Cardiac muscle cell (in vitro differentiated cells and primary cell): Measurements from ENCODE around the gene NELFCD. TPM values are rescaled to one million over a fixed set of nuclear protein-coding genes. Genes with fewer than 3 reads are reported as not detected.

ENCODE experiments used
- DNase-seq, 2 donors: peaks; one replicate each; pipeline versions ENCODE4 v3.0.0 to v3.0.0-alpha.2; 2010 to 2017; ENCODE audit warnings: low read depth in 1 of 2, low spot score in 1 of 2
- H3K27ac ChIP-seq: fragments of 200-600 bp; sonication (generic); 2 replicates; pipeline ENCODE4 v1.5.1; 2016
- H3K27me3 ChIP-seq: fragments of 200-600 bp; sonication (generic); 2 replicates; pipeline ENCODE4 v1.6.0; 2016; ENCODE audit warnings: control low read depth
- H3K36me3 ChIP-seq: fragments of 200-600 bp; sonication (generic); 2 replicates; pipeline ENCODE4 v1.5.1; 2016; ENCODE audit warnings: control low read depth
- H3K4me1 ChIP-seq: fragments of 200-600 bp; sonication (generic); 2 replicates; pipeline ENCODE4 v1.8.1; 2017; ENCODE audit warnings: low read depth, mild to moderate bottlenecking, mixed run types
- H3K4me3 ChIP-seq: fragments of 200-600 bp; sonication (generic); 2 replicates; pipeline ENCODE4 v1.5.1; 2016; ENCODE audit warnings: mild to moderate bottlenecking
- H3K9me3 ChIP-seq: fragments of 200-600 bp; sonication (generic); 2 replicates; pipeline ENCODE4 v1.5.1; 2017; ENCODE audit warnings: low read depth, mild to moderate bottlenecking, control low read depth
- polyA plus RNA-seq: library from polyadenylated mRNA; unstranded; fragments of >200 nt; fragmentation: Nextera tagmentation; extraction: Ambion mirVana; gene quantifications from 2 replicates; pipeline ENCODE4 v1.2.1, GENCODE V29; 2016
- total RNA-seq: library from RNA; depleted of rRNA; stranded (reverse); fragments of >200 nt; gene quantifications from 2 replicates; pipeline ENCODE4 v1.2.3, GENCODE V29; 2016
- TF ChIP-seq, protein P1 (sequence below): IDR thresholded peaks from 2 replicates; pipeline ENCODE4 v1.5.1; 2012; ENCODE audit warnings: low read depth, mild to moderate bottlenecking, low read length

NELFCD gene
- total and polyA plus RNA-seq, 2 experiments from 2014 or later, result 77.3 to 109 TPM

DNA sequence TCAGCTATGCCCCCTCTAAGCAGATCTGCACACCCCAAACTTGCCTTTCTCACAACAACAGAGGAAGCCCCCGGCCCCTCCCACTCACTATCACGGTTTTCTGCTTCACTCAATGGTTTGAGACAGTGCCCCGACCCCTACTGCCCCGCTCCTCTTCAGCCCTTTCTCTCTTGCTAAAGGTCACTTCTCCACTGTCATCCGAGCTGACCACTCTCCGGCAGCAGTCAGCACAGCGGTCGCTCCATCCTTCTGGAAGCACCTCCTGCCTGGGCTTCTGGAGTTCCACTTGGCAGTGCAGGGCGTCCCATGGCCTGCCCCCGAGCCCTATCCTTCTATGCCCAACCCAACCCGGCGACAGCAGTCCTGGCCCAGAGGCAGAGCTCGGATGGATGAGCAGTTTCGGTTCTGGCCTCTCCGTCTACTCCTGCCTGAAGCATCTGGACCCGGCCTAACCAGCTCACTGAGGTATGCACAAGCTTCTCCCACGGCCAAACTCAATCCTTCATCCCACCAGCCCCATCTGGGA, 21.9 kb downstream of the NELFCD start:
- no peak for DNase-seq
- no peaks in the 10 kb centered on the region for H3K36me3 ChIP-seq
- no peaks in the 10 kb centered on the region for H3K9me3 ChIP-seq
- peaks cover 12% of the 10 kb centered on the region for H3K4me1 ChIP-seq
- H3K27ac ChIP-seq, result no peak overlapping the region
- H3K27me3 ChIP-seq, result no peaks in the 10 kb centered on the region
- TF ChIP-seq, protein P1, sequence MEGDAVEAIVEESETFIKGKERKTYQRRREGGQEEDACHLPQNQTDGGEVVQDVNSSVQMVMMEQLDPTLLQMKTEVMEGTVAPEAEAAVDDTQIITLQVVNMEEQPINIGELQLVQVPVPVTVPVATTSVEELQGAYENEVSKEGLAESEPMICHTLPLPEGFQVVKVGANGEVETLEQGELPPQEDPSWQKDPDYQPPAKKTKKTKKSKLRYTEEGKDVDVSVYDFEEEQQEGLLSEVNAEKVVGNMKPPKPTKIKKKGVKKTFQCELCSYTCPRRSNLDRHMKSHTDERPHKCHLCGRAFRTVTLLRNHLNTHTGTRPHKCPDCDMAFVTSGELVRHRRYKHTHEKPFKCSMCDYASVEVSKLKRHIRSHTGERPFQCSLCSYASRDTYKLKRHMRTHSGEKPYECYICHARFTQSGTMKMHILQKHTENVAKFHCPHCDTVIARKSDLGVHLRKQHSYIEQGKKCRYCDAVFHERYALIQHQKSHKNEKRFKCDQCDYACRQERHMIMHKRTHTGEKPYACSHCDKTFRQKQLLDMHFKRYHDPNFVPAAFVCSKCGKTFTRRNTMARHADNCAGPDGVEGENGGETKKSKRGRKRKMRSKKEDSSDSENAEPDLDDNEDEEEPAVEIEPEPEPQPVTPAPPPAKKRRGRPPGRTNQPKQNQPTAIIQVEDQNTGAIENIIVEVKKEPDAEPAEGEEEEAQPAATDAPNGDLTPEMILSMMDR, result no peak
- no peak overlapping the region for H3K4me3 ChIP-seq

DNA sequence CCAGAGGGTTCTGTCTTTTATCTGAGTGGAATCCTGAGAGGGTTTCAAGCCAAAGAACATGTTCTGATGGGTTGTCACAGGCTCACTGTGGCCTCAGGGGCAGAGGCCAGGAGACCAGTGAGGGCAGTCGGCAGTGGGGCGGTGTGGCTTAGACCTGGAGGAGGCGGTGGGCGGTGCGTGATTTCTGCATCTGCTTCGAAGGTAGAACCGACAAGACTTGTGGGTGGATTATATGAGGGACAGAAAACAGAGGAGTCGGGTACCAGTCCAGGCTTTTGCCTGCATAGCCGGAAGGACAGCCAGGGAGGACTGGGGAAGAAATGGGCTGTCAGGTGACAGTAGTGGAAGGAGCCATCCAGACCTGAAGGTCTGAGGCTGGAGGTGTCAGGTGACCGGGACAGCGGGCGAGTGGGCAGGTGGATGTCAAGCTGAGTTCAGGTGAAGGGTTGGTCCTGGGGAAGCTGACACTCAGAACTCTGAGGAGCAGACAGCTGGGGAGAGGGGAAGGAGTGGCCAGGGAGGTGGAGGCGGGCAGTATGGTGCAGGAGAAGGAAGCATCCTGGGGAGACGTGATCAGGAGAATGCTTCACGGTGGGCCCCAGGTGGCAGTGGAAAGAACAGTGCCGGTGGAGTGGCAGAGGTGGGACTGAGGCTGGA, 22.9 kb downstream of the NELFCD start:
- Histone ChIP-seq H3K9me3 (no peaks in the 10 kb centered on the region), H3K36me3 (no peaks in the 10 kb centered on the region), H3K4me1 (peaks cover 12% of the 10 kb centered on the region), H3K27ac (no peak overlapping the region), H3K27me3 (no peaks in the 10 kb centered on the region), H3K4me3 (no peak overlapping the region)
- DNase-seq, result no peak
- TF ChIP-seq, protein P1, result no peak

DNA sequence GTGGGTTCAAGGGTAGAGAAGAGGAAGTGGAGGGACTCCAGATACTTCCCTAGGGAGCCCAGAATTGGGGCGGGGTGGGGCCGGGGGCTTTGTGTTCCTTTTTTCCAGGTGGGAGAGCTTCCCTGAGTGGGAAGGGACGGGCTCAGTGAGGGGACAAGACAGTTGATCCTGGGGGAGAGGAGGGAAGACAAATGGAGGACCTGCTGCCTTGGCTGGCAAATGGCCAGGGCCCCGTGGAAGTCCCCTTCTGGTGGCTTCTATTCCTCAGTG, 23.4 kb downstream of the NELFCD start:
- H3K4me3 ChIP-seq, result no peak overlapping the region
- TF ChIP-seq, protein P1, result no peak
- H3K9me3 ChIP-seq, result no peaks in the 10 kb centered on the region
- no peaks in the 10 kb centered on the region for H3K27me3 ChIP-seq
- no peak overlapping the region for H3K27ac ChIP-seq
- no peaks in the 10 kb centered on the region for H3K36me3 ChIP-seq
- H3K4me1 ChIP-seq, result peaks cover 12% of the 10 kb centered on the region
- DNase-seq, result no peak

DNA sequence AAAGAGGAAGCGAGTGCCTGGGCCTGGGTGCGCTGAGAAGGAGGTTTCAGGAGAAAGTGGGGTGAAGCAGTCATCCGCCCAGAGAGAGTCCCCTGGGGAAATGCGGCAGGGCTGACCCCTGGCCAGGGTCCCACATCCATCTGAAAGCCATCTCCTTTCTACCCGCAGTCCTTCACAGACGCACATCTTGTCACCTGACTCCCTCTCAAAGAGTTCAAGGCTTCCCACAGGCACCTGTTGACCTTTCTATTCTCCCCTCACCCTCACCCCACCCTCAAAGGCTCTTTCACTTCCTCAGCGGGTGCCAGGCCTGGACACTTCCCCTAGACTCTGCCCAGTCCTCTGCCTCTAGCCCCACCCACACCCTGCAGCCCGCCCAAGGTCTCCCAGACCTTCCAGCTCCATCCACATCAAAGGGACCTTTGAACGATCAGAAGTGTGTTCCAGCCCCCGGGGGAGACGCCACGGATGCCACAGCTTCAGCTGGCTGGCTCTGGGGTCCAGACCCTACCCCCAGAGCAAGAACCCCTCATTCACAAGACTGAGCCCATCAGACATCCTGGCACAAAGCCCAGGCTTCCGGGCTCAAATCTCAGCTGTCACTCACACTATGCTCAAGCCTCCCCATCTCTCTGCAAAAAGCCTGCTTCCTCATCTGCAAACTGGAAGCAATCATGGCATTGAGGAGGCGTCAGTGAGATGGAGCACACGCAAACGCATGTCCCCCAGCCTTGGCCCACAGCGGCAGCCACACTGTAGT, 23.9 kb downstream of the NELFCD start:
- Histone ChIP-seq H3K27me3 (no peaks in the 10 kb centered on the region), H3K9me3 (no peaks in the 10 kb centered on the region), H3K36me3 (no peaks in the 10 kb centered on the region), H3K27ac (no peak overlapping the region), H3K4me1 (peaks cover 12% of the 10 kb centered on the region), H3K4me3 (no peak overlapping the region)
- no peak for DNase-seq
- TF ChIP-seq, protein P1, result no peak

DNA sequence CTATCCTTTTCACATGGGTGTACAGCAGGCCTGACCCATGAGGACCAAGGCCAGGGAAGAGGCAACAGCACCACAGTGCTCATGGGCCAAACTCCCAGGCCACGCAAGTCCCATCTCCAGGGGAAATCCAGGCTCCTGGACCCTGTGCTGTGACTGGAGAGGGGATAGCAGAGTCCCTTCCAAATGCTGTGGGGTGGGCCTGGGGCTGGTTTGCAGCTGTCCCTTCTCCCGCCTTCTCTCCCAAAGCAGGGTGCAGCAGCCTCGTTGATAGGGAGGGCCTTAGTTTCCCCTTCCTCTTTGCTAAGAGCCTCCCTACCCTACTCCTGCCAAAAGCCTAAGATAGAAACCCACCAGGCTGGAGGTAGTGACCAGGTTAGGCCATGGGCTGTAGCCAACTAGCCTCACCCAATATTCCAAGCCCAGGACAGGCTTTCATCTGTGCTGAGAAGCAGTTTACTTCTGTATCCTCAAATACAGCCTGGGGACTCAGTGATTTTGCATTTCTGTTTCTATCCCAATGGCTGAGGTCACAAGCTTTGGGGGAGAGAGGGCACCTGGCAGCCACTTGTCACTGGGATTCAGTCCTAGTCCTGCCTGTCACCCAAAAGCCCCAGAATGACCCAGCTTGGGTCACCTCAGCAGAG, 24.6 kb downstream of the NELFCD start:
- H3K36me3 ChIP-seq, result no peaks in the 10 kb centered on the region
- DNase-seq, result no peak
- TF ChIP-seq, protein P1, result no peak

More for the DNA sequence above, 24.6 kb downstream of the NELFCD start:
- Histone ChIP-seq H3K27ac (no peak overlapping the region), H3K4me3 (no peak overlapping the region), H3K4me1 (peaks cover 12% of the 10 kb centered on the region), H3K27me3 (no peaks in the 10 kb centered on the region), H3K9me3 (no peaks in the 10 kb centered on the region)
